Measurements from ENCODE around the gene GPM6B.

Gene GPM6B

GRCh38 chrX:13805241-13805640, 11.7 kb downstream of the GPM6B start:
- H3K4me3 ChIP-seq (ENCODE audit: low read length), result no peak overlapping the region
- no peak for TF ChIP-seq CTCF (IDR thresholded peaks at IDR 0.05; ENCODE audit: insufficient read depth, low read depth, low read length, missing control alignments)
- no peak for DNase-seq (ENCODE audit: low read depth)

GRCh38 chrX:13803116-13803515, 13.8 kb downstream of the GPM6B start:
- no peak overlapping the region for H3K4me3 ChIP-seq (ENCODE audit: low read length)
- no peak for TF ChIP-seq CTCF (IDR thresholded peaks at IDR 0.05; ENCODE audit: insufficient read depth, low read depth, low read length, missing control alignments)
- no peak for DNase-seq (ENCODE audit: low read depth)

- DNase-seq (ENCODE audit: low read depth), result no peak
- H3K4me3 ChIP-seq (ENCODE audit: low read length), result no peak overlapping the region
- no peak for TF ChIP-seq CTCF (IDR thresholded peaks at IDR 0.05; ENCODE audit: insufficient read depth, low read depth, low read length, missing control alignments)
These were observed 18.7 kb downstream of the GPM6B start for GRCh38 chrX:13798184-13798583.

GRCh38 chrX:13797512-13797911, 19.4 kb downstream of the GPM6B start:
- no peak for DNase-seq (ENCODE audit: low read depth)
- no peak overlapping the region for H3K4me3 ChIP-seq (ENCODE audit: low read length)
- TF ChIP-seq CTCF (IDR thresholded peaks at IDR 0.05; ENCODE audit: insufficient read depth, low read depth, low read length, missing control alignments), result no peak

GRCh38 chrX:13794417-13794816, 22.5 kb downstream of the GPM6B start:
- TF ChIP-seq CTCF (IDR thresholded peaks at IDR 0.05; ENCODE audit: insufficient read depth, low read depth, low read length, missing control alignments), result no peak
- DNase-seq (ENCODE audit: low read depth), result no peak
- no peak overlapping the region for H3K4me3 ChIP-seq (ENCODE audit: low read length)

GRCh38 chrX:13793897-13794296, 23.0 kb downstream of the GPM6B start:
- no peak for TF ChIP-seq CTCF (IDR thresholded peaks at IDR 0.05; ENCODE audit: insufficient read depth, low read depth, low read length, missing control alignments)
- no peak overlapping the region for H3K4me3 ChIP-seq (ENCODE audit: low read length)
- DNase-seq (ENCODE audit: low read depth), result no peak

- no peak for TF ChIP-seq CTCF (IDR thresholded peaks at IDR 0.05; ENCODE audit: insufficient read depth, low read depth, low read length, missing control alignments)
- DNase-seq (ENCODE audit: low read depth), result no peak
- no peak overlapping the region for H3K4me3 ChIP-seq (ENCODE audit: low read length)
These were observed 25.3 kb downstream of the GPM6B start for GRCh38 chrX:13791559-13791958.

Data from epithelial cell of esophagus (primary cell).